Measurements from ENCODE around the gene LHX6. TPM values are rescaled to one million over a fixed set of nuclear protein-coding genes. Genes with fewer than 3 reads are reported as not detected.
A peak's percentile ranks its signal among the peaks of the same experiment; 100 is the strongest.

Gene LHX6
- total and polyA plus RNA-seq, 2 of the 8 experiments (the other 6 are each of a cell fraction or from before 2014, with no cell fraction given): 0.92 to 1.2 TPM

- FAIRE-seq: no peak
Measured at GRCh38 chr9:122212473-122213004, 16.2 kb downstream of the LHX6 start.

More at GRCh38 chr9:122212473-122213004, 16.2 kb downstream of the LHX6 start:
- Histone ChIP-seq H3K9me3 (ENCODE audit: insufficient read depth in 2 of 2, low read depth in 1 of 2, low read length in 1 of 2) (peaks cover 0 to 3% of the 10 kb centered on the region in 2 experiments; a peak in 1 of 4 replicates), H3K18ac (ENCODE audit: extremely low read depth, low read length) (no peak overlapping the region), H2AK5ac (ENCODE audit: low read depth, low read length) (no peak overlapping the region), H4K91ac (replicated peaks; ENCODE audit: insufficient read length, low read length) (no peak overlapping the region), H4K5ac (ENCODE audit: insufficient read length, low read depth, low read length) (no peak overlapping the region), H3K4me2 (ENCODE audit: insufficient read depth in 1 of 2, low read depth in 2 of 2, low read length in 2 of 2) (peak overlapping the region in 1 of 2 experiments; percentile 79; a peak in 1 of 4 replicates), H3K79me2 (ENCODE audit: control insufficient read depth in 1 of 2, insufficient read depth in 2 of 2, low read length in 2 of 2) (no peaks in the 10 kb centered on the region), H3K4me1 (replicated peaks in 1 of 4; ENCODE audit: control insufficient read depth in 3 of 4, insufficient read depth in 4 of 4, low read length in 3 of 4) (peaks cover 0 to 10% (median 7%) of the 10 kb centered on the region in 4 experiments; a peak in 5 of 7 replicates), H3K56ac (replicated peaks; ENCODE audit: insufficient read length, low read depth, low read length) (no peak overlapping the region), H3K27me3 (replicated peaks in 1 of 4; ENCODE audit: control insufficient read depth in 3 of 4, extremely low read depth in 1 of 4, insufficient read depth in 3 of 4, low read length in 3 of 4) (peaks cover 40 to 60% (median 56%) of the 10 kb centered on the region in 4 experiments), H2BK120ac (replicated peaks; ENCODE audit: low read depth, low read length) (no peak overlapping the region), H3K14ac (ENCODE audit: insufficient read length) (no peak overlapping the region), H3K23ac (ENCODE audit: insufficient read length) (no peak overlapping the region), H4K8ac (ENCODE audit: extremely low read depth, insufficient read depth, low read length) (no peak overlapping the region), H2BK12ac (ENCODE audit: low read depth, low read length) (peak overlapping the region; percentile 75; the same call in 1 of the 2 replicates), H2BK5ac (ENCODE audit: low read depth, low read length) (no peak overlapping the region), H2BK15ac (ENCODE audit: low read length) (peak overlapping the region; percentile 75; the same call in 1 of the 2 replicates), H3K4me3 (ENCODE audit: extremely low read depth in 1 of 4, insufficient read depth in 2 of 4, low read depth in 3 of 4, low read length in 4 of 4) (no peak overlapping the region), H4K20me1 (replicated peaks in 1 of 2; ENCODE audit: control insufficient read depth in 1 of 2, insufficient read depth in 2 of 2, low read length in 2 of 2) (peaks cover 3 to 5% of the 10 kb centered on the region in 2 experiments), H3K4ac (replicated peaks; ENCODE audit: insufficient read length, low read depth, low read length) (no peak overlapping the region), H3K23me2 (ENCODE audit: low read depth, low read length) (peaks cover 7% of the 10 kb centered on the region; the same call in 1 of the 2 replicates), H3K36me3 (ENCODE audit: control insufficient read depth in 2 of 4, insufficient read depth in 4 of 4, low read length in 3 of 4) (no peaks in the 10 kb centered on the region), H3K79me1 (ENCODE audit: low read depth, low read length) (no peaks in the 10 kb centered on the region; the same call in 1 of the 2 replicates), H3K27ac (ENCODE audit: low read depth, low read length) (no peak overlapping the region), H3K9ac (replicated peaks in 1 of 4; ENCODE audit: extremely low read depth in 1 of 4, low read depth in 3 of 4, low read length in 3 of 4) (no peak overlapping the region), H2AFZ (ENCODE audit: low read length) (no peak overlapping the region), H2BK20ac (ENCODE audit: low read length) (no peak overlapping the region)
- TF ChIP-seq BCL11A (IDR thresholded peaks at IDR 0.05; ENCODE audit: low read depth in 2 of 2, low read length in 2 of 2) (no peak), TBP (IDR thresholded peaks at IDR 0.05; ENCODE audit: low read depth, low read length) (no peak), POLR2A (IDR thresholded peaks at IDR 0.05; ENCODE audit: control extremely low read depth in 1 of 2, low read depth in 2 of 2, low read length in 2 of 2) (no peak), E2F6 (IDR thresholded peaks at IDR 0.05) (no peak), CHD1 (IDR thresholded peaks at IDR 0.05; ENCODE audit: low read depth, low read length) (no peak), BRCA1 (IDR thresholded peaks at IDR 0.05; ENCODE audit: low read depth, low read length) (no peak)
- no peak for DNase-seq (ENCODE audit: low read depth in 1 of 2, low spot score in 2 of 2)
- ChIA-PET POLR2A (ENCODE audit: partially characterized antibody) (no interaction called here), CTCF (ENCODE audit: partially characterized antibody) (interaction anchor here (0.6 to 8.0 kb wide), 6 partner anchors 47 to 115 kb away, joined by 3 to 43 read pairs (median 3); partner anchors contain the start of genes MORN5 and NDUFA8)
- 85% methylated on average over 7 of the region's 7 CpGs; no CpG with 5 or more reads in 1 of the 2 experiments for WGBS, 2 experiments (ENCODE audit: extremely low coverage in 1 of 2, insufficient coverage in 1 of 2, insufficient read length in 1 of 2, insufficient replicate concordance in 2 of 2, low coverage in 1 of 2, low lambda C conversion rate in 2 of 2, missing lambda C conversion rate in 1 of 2)
